Choroid plexus epithelial cell (primary cell): ENCODE measurements around the gene ARL14EPL.

Source experiments
- DNase-seq: peaks from one replicate; pipeline ENCODE4 v3.0.0-alpha.2; 2010; ENCODE audit warnings: low read depth
- H3K4me3 ChIP-seq: 2 replicates; pipeline ENCODE4 v1.5.1; 2011; ENCODE audit warnings: low read depth, mild to moderate bottlenecking, control low read depth, low read length, moderate library complexity
- CTCF ChIP-seq: conservative IDR thresholded peaks from 2 replicates; pipeline ENCODE4 v1.5.1; 2011; ENCODE audit warnings: low read depth, mild to moderate bottlenecking, control low read depth, inconsistent platforms, low read length, moderate library complexity

Gene ARL14EPL

GRCh38 chr5:116002116-116002906, 30.0 kb upstream of the ARL14EPL start:
- TF ChIP-seq CTCF: no peak
- peak; percentile 67 for DNase-seq
- no peak overlapping the region for H3K4me3 ChIP-seq

GRCh38 chr5:116004248-116004647, 28.0 kb upstream of the ARL14EPL start:
- TF ChIP-seq CTCF: no peak
- H3K4me3 ChIP-seq: no peak overlapping the region
- DNase-seq: no peak

GRCh38 chr5:116009806-116010205, 22.5 kb upstream of the ARL14EPL start:
- TF ChIP-seq CTCF: no peak
- H3K4me3 ChIP-seq: no peak overlapping the region
- DNase-seq: no peak

DNA sequence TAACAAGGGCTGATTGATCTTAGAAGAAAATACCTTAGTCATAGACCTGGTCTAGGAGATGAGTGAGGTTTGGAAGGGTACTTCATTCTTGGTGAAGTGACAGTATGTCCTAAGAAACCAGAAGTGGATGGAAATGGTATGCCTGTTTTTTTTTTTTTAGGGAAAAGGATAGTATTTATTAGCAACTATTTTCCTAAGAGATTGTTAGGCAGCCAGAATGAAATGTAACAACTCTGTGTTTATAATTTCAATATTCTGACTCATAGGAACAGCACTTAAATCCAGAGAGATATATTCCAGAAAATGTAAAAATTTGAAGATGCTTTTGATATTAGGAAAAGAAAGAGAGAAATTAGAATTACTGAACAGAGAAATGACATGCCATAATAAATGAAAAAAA, 21.2 kb upstream of the ARL14EPL start:
- DNase-seq: peak; percentile 50
- TF ChIP-seq CTCF: no peak
- H3K4me3 ChIP-seq: no peak overlapping the region

DNA sequence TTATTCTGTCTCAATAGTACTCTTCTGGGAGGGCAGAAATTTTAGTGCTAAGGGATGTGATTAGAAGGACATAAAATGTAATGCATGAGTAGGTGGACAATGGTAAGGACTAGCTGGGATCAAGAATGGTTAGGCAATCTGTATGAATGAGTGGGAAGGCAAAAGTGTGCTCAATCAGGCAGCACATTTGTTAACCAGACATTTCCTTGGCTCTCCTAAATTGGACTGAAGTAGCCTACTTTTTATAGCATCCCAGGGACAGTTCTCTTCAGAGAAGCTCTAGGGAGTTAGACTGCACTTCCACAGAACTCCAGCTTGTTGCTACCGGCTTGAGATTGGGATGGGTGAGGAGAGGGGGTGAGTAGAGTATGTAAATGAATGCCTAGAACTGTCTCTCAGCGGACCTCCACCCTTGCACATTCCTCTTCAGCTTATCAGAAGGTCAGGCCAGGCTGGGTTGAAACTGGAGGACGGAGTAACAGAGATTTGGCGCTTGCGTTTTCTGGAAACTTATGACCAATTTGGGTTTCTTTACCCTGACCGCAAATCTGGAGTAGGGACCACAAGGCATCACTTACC, 19.0 kb upstream of the ARL14EPL start:
- TF ChIP-seq CTCF: no peak
- no peak overlapping the region for H3K4me3 ChIP-seq
- no peak for DNase-seq

DNA sequence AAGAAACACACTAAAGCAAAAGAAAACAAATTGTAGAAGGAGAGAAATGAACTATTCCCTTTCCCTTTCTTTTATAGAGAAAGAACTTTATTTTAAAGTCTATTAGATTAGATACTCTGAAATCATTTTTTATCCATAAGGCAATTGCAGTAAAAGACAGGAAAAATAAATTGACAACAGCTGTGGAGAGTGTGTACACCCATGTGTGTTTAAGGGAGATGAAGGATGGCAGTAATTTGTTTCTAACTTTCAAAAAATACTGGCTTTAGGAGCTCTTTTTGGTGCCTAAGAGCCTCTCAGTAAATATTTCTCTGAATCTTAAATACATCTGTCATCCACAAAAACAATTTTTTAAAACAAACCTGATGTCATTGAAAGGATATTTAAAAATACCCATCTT, 18.3 kb upstream of the ARL14EPL start:
- H3K4me3 ChIP-seq: no peak overlapping the region
- DNase-seq: no peak
- no peak for TF ChIP-seq CTCF

- H3K4me3 ChIP-seq: no peak overlapping the region
- TF ChIP-seq CTCF: no peak
- DNase-seq: no peak
These were observed 8.7 kb upstream of the ARL14EPL start for GRCh38 chr5:116023619-116024018.
